HG03139 (cell line): Measurements from ENCODE around the gene BEAN1.
"Not testable (repeated sequence)": the region's sequence is repeated elsewhere in the genome, so short reads cannot be mapped to it uniquely, and the experiment has no call there.

Experiments
- ATAC-seq: cut with Tn5 transposase; IDR thresholded peaks from one replicate; pipeline ENCODE4 v1.9.1; 2021; ENCODE audit not compliant: unreplicated experiment

BEAN1 gene

GRCh38 chr16:66483689-66484452, 56.8 kb downstream of the BEAN1 start:
- no peak for ATAC-seq

- ATAC-seq = no peak
Observed at GRCh38 chr16:66484453-66485213, 57.5 kb downstream of the BEAN1 start.

- no peak for ATAC-seq
Observed at GRCh38 chr16:66485376-66485775, 58.3 kb downstream of the BEAN1 start.

- ATAC-seq = no peak
Observed at GRCh38 chr16:66486199-66486772, 59.2 kb downstream of the BEAN1 start.

DNA sequence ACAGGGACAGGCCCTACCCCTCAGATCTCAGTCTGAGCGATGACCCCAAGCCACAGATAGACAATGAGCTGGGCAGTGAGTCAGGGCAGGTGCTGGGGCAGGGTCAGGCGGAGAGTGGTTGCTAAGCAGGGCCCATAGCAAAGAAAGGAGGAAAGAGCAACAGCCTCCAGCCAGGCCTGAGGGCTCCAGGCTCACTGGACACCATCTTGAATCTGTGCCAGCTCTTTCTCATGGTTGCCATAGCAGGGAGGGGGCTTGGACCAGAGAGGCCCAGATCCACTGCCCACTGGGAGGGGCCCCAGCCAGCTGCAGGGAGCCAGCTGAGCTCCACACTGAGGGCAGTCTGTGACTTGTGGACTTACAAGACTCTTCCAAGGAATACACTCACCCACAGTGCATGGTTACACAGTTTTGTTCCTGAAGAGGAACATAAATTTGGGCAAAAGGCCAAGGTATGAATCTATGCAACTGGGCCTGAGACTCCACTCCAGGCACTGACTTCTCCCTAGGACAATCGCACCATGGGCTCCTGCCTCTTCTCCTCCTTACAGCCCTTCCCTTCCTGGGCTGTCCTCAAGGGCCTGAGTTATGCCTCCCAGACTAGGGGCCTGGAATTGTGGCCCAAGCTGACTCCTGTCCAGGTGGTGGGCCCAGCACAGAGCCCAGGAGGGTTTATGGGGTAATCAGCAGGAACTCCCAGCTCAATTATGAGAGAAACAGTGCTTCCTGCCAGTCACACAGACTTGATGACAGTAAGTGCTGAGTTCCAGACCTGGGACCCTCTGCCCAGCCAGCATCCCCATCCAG, 59.9 kb downstream of the BEAN1 start:
- no peak for ATAC-seq

DNA sequence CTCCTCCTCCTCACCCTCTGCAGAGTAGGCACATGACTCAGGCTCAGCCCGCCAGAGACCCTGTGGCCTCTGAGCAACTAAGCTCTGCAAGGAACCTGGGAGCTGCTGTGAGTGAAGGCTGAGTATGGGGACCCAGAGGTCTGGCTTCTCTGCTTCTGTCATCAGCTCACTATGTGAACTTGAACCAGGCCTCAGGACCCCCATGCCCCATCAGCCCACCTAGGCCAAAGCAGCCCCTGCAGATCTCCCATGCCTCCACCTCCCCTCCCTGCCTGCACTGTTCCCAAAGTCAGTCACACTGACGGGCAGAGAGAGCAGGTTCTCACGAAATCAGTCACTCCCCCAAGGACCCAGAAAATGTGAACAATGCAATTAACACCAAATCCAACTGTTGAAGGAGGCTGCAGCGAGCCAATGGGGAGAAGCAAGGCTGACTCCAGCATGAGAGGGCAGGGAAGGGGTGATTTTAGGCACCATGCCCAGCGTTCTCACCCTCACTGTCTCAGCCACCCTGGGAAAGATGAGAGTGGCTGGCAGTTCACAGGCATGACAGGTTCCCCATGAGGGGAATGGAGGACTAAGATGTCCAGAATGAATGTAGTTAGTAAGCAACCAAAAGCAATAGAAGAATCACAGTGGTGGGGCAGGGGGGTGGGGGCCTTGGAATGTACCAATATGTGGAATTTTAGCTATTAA, 60.6 kb downstream of the BEAN1 start:
- ATAC-seq = no peak

DNA sequence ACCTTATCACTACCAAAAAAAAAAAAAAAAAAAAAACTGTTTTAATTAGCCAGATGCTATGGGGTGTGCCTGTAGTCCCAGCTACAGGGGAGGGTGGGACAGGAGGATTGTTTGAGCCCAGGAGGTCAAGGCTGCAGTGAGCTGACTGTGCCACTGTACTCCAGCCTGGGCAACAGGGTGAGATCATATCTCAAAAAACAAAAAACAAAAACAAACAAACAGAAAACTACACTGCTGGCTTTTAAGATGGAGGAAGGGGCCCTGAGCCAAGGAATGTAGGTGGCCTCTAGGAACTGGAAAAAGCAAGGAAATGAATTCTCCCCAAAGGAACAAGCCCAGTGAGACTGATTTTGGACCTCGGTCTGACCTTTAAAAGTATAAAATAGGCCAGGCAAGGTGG, 61.4 kb downstream of the BEAN1 start:
- ATAC-seq = no peak

DNA sequence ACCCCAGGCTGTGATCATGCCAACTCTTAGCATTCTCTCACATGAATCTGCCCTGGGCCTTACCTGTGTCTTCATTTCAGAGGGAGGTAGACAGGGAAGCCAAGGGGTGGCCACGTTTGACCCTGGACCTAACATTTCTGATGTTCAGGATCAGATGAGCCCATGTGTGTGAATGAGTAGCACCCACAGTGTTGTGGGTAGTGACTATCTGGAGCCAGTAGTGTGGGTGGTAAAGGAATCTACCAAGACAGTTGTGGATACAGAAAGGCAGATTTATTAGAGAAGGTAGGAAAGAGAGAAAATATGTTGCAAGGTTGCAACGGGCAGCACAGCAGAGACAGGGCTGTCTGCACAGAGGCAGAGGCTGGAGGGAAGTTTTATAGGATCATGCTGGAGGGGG, 62.3 kb downstream of the BEAN1 start:
- no peak for ATAC-seq

- no peak for ATAC-seq
Observed at GRCh38 chr16:66489818-66490217, 62.7 kb downstream of the BEAN1 start.

GRCh38 chr16:66490774-66491715, 64.0 kb downstream of the BEAN1 start:
- ATAC-seq = no peak

DNA sequence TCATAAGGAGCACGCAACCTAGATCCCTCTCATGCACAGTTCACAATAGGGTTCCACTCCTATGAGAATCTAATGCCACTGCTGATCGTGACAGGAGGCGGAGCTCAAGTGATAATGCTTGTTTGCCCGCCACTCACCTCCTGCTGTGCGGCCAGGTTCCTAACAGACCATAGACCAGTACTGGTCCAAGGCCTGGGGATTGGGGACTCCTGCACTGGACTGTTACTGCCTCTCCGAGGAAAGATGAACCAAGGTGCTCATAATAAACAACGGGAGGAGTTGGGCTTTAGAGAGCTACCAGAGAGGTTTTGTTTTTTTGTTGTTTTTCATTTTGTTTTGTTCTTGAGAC, 64.6 kb downstream of the BEAN1 start:
- ATAC-seq = no peak

DNA sequence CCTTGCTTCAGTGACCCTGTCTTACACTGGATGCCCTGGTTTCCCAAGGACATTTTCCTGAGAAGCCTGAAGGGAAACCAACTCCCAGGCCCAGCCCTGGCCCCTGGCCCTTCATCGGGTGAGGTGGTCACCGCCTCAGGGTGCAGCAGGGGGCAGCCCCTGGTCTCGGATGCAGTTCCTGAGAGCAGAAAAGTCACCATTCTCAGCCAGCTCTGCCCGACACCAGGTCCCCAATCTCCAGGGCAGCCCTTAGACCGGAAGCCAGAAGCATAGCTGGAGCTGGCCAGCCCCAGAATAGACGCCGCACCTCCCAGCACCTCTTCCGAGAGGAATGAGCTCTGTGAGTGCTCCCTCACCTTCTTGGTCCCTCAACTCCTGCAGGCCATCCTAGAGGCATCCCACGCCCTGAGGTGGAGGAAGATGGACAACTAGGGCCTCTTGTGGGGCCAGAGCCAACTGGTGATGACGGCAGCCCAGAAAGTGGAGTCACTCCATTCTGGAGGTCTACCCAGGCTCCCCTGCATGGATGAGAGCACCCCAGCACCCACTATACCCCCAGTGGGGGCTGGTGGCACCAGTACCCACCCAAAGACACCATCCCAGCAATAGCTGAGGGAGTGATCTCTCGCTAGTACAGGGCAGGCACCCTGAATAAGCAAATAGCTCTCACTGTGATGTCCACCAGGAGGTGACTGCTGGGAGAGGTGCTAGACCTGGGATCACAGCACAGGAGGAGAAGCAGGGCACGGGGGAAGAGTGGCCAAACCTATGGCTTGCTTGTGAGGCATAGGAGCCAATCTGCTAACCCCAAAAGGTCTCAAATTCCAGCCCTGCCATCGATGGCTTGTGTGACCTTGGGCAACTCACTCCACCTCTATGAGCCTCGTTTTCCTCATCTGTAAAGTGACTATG, 66.7 kb downstream of the BEAN1 start:
- no peak for ATAC-seq

- ATAC-seq = no peak
Observed at GRCh38 chr16:66494916-66495315, 67.8 kb downstream of the BEAN1 start.

GRCh38 chr16:66495440-66495839, 68.3 kb downstream of the BEAN1 start:
- ATAC-seq = no peak

- ATAC-seq = not testable (repeated sequence)
Observed at GRCh38 chr16:66496226-66496625, 69.1 kb downstream of the BEAN1 start.

DNA sequence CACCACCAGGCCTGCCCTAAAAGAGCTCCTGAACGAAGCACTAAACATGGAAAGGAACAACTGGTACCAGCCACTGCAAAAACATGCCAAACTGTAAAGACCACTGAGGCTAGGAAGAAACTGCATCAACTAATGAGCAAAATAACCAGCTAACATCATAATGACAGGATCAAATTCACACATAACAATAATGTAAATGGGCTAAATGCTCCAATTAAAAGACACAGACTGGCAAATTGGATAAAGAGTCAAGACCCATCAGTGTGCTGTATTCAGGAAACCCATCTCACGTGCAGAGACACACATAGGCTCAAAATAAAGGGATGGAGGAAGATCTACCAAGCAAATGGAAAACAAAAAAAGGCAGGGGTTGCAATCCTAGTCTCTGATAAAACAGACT, 70.8 kb downstream of the BEAN1 start:
- ATAC-seq = not testable (repeated sequence)

GRCh38 chr16:66501563-66501962, 74.5 kb downstream of the BEAN1 start:
- ATAC-seq = not testable (repeated sequence)

- no peak for ATAC-seq
Observed at GRCh38 chr16:66502020-66502913, 75.2 kb downstream of the BEAN1 start.
